Large intestine (tissue), 12 donors: ENCODE data around the gene EPHA5. TPM values are rescaled to one million over a fixed set of nuclear protein-coding genes. Genes with fewer than 3 reads are reported as not detected.

Experiments used
- DNase-seq, 2 donors: peaks; one replicate each; pipeline versions ENCODE4 v3.0.0 to v3.0.0-alpha.2; 2013
- H3K27ac ChIP-seq: one replicate; pipeline ENCODE4 v1.5.1; 2013; ENCODE audit warnings: low read length
- H3K27me3 ChIP-seq: 2 replicates; pipeline ENCODE4 v1.6.1; 2013; ENCODE audit warnings: low read length; ENCODE audit not compliant: control insufficient read depth, insufficient read depth
- H3K36me3 ChIP-seq: 2 replicates; pipeline ENCODE4 v1.6.1; 2013; ENCODE audit warnings: low read length; ENCODE audit not compliant: control insufficient read depth, insufficient read depth
- H3K4me1 ChIP-seq: one replicate; pipeline ENCODE4 v1.6.1; 2013; ENCODE audit warnings: low read length; ENCODE audit not compliant: control insufficient read depth, insufficient read depth
- H3K4me3 ChIP-seq: one replicate; pipeline ENCODE4 v1.5.1; 2013; ENCODE audit warnings: low read length
- H3K9me3 ChIP-seq: one replicate; pipeline ENCODE4 v1.6.1; 2013; ENCODE audit warnings: mild to moderate bottlenecking, low read depth, low read length, moderate library complexity; ENCODE audit not compliant: control insufficient read depth
- WGBS: methylation state at CpG from one replicate; pipeline ENCODE4 v1.1.5; 2013; ENCODE audit warnings: low lambda C conversion rate; ENCODE audit not compliant: insufficient coverage; 5-methylcytosine and 5-hydroxymethylcytosine counted together
- long read RNA-seq, 11 donors: transcript quantifications; one replicate each; lab custom pipeline, GENCODE V29; 2026
- polyA plus RNA-seq: library from polyadenylated mRNA; unstranded; fragments of 120-200 nt; gene quantifications from one replicate; pipeline ENCODE4 v1.2.1, GENCODE V29; 2013

The EPHA5 gene
- 0.72 TPM for polyA plus RNA-seq
- long read RNA-seq, donor 1, result 0 reads
- long read RNA-seq, donor 2, result 0 reads
- long read RNA-seq, donor 3, partial matches to known transcripts, result 44 of 44 reads
- long read RNA-seq, donor 3, other reads (novel, unspliced or antisense), result 0 of 44 reads
- long read RNA-seq, donor 4, result 0 reads
- long read RNA-seq, donor 5, result 0 reads
- long read RNA-seq, donor 6, full-length matches to known transcripts, result 1 of 1 reads
- long read RNA-seq, donor 6, partial matches to known transcripts, result 0 of 1 reads
- long read RNA-seq, donor 6, other reads (novel, unspliced or antisense), result 0 of 1 reads
- long read RNA-seq, donor 7, result 0 reads
- long read RNA-seq, donor 8, partial matches to known transcripts, result 42 of 42 reads
- long read RNA-seq, donor 8, other reads (novel, unspliced or antisense), result 0 of 42 reads
- long read RNA-seq, donor 9, result 0 reads
- long read RNA-seq, donor 10, result 0 reads
- long read RNA-seq, donor 11, result 0 reads

DNA sequence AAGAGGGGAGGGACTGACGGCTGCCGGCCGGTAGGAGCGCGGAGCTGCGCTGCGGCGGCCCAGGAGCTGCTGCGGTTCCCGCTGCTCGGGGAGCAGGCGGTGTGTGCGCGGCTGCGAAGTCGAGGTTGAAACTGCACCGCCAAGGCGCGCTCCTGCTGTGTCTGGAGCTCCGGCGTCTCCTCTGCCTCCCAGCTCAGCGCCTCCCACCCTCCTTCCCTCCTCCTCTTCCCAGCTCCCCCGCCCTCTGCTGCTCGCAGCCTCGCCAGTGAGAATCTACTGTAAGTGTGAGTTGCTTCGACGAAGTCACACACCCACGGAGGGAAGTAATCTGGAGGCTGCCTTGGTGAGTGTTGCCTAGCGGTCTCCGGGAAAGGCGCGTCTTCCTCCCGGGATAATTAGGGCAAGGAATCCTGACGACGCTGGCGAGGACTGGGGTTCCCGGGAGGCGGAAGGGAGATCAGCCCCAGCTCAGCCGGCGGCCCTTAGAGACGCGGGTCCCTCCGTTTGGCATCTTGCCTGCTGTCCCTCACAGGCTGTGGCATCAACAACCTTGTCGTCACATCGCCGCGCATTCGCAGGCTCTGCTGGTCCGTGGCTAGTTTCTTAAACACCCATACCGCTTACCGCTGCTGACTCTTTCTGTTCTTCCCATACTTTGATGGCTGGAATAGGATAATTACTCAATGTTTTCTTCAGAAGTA, at the start of gene EPHA5:
TSS of gene EPHA5 (minus strand) at position 159 of the 701 bp plus-strand sequence. CDS start 747 bp downstream, outside the sequence.
- H3K4me3 ChIP-seq, result peak within 1 kb of the TSS; percentile 29
- H3K27me3 ChIP-seq, result peaks cover 57% of the 10 kb centered on the region
- peaks cover 5% of the 10 kb centered on the region for H3K9me3 ChIP-seq
- no peak within 1 kb of the TSS for H3K27ac ChIP-seq
- no CpG with 5 or more reads among the region's 51 CpGs for WGBS
- DNase-seq, result peak; percentile 19 to 60
- no peaks in the 10 kb centered on the region for H3K36me3 ChIP-seq
- H3K4me1 ChIP-seq, result peaks cover 16% of the 10 kb centered on the region

DNA sequence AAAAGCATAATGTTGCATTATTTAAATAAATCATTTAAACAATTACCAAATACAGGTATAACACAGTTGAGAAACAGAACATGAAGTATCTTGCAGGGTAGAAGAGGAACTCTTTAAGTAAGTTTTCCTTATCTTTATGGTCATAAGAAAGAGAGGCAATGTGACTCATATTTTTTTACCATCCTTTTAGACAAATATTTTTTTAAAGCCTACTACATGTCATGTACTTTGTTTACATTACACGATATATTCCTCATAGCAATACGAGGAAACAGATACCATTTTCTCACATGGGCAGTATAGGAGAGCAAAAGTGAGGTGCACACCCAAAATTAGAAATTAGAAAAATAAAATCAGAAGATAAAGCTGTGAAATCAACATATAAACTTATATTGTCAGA, 49.3 kb upstream of the EPHA5 start:
- Histone ChIP-seq H3K4me3 (no peak overlapping the region), H3K27me3 (no peaks in the 10 kb centered on the region), H3K4me1 (no peaks in the 10 kb centered on the region), H3K9me3 (no peaks in the 10 kb centered on the region), H3K36me3 (no peaks in the 10 kb centered on the region), H3K27ac (no peak overlapping the region)
- DNase-seq, result no peak
- WGBS, result no CpG with 5 or more reads among the region's 2 CpGs

DNA sequence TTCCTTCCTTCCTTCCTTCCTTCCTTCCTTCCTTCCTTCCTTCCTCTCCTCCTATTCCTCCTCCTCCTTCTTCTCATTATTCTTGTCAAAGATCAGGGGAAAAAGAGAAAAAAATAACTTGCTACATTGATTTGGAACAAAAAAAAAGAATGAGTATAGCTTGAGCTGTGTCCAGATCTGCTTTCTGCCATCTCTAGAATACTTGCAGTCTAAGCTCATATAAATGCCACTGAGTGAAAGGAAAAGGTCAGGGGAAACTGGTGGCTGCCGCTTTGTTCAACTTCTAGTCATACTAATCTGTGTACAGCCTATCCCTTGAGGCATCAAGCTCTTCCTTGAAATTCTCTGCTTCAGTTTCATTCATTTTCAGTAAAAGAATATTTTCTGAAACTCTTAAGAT, 28.3 kb upstream of the EPHA5 start:
- no peaks in the 10 kb centered on the region for H3K9me3 ChIP-seq
- H3K4me1 ChIP-seq, result no peaks in the 10 kb centered on the region
- DNase-seq, result no peak
- H3K27me3 ChIP-seq, result no peaks in the 10 kb centered on the region
- H3K36me3 ChIP-seq, result no peaks in the 10 kb centered on the region
- no peak overlapping the region for H3K27ac ChIP-seq
- WGBS, result no CpG with 5 or more reads among the region's 1 CpG
- H3K4me3 ChIP-seq, result no peak overlapping the region

DNA sequence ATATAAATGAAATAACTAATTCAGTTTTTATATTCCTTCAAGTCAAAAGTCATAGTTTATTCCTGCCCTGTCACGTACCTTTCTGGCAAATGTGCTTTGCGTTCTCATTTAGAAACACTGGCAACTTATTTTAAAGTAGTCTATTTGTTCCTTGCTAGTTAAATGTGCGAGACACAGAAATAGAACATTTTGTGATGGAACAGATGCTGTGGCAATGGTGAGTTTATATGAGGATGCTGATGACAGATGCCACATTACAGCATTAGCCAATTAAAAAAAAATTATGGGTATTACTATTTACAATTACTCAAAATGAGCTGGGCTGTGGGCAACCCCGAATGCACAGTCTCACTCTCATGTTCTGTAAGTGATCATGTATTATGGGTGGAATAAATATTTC, 26.1 kb upstream of the EPHA5 start:
- Histone ChIP-seq H3K36me3 (no peaks in the 10 kb centered on the region), H3K27me3 (no peaks in the 10 kb centered on the region), H3K27ac (no peak overlapping the region), H3K4me1 (no peaks in the 10 kb centered on the region), H3K9me3 (no peaks in the 10 kb centered on the region), H3K4me3 (no peak overlapping the region)
- no peak for DNase-seq
- 73% methylated on average over 4 of the region's 4 CpGs for WGBS

DNA sequence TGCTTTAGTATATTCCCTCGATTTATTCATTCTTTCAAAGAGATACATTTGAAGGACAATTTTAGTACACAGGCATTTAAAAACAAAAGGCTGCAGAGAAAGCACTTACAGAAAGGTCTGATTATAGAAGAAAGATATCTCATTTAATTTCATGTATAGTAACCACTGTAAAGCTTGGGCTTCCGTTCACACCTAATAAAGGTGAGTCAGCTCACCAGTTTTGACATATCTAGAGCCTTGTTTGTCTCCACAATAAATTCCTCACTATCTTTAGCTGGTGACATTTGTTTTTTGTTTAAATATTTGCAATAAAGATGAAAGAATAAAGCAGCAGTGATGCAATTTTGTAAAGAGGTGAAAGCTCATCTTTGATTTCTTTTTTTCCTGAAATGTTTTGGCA, 1.1 kb upstream of the EPHA5 start:
- Histone ChIP-seq H3K4me1 (peaks cover 16% of the 10 kb centered on the region), H3K4me3 (no peak overlapping the region), H3K9me3 (peaks cover 5% of the 10 kb centered on the region), H3K27ac (no peak overlapping the region), H3K27me3 (peaks cover 54% of the 10 kb centered on the region), H3K36me3 (no peaks in the 10 kb centered on the region)
- no peak for DNase-seq
- 27% methylated on average over 2 of the region's 2 CpGs for WGBS

DNA sequence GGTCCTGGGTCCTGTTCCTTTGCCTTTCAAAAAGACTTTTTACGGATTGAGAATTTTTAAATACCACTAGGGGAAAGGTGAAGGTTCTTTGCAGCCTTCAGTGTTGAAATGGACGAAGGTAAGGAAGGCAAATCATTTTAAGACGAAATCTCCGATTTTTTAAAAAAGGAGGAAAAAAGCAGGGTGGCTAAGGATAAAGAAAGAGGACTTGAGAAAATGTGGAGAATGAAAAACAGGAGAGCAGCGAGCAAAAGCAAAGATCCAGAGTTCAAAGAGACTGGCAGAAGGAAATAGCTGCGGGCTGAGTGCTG, 314 bp downstream of the EPHA5 start:
- DNase-seq, result peak in 1 of 2 donors; percentile 5
- Histone ChIP-seq H3K27me3 (peaks cover 57% of the 10 kb centered on the region), H3K4me1 (peaks cover 16% of the 10 kb centered on the region), H3K36me3 (no peaks in the 10 kb centered on the region), H3K9me3 (peaks cover 5% of the 10 kb centered on the region), H3K27ac (no peak overlapping the region), H3K4me3 (peak overlapping the region; percentile 29)
- WGBS, result 3% methylated on average over 5 of the region's 6 CpGs

DNA sequence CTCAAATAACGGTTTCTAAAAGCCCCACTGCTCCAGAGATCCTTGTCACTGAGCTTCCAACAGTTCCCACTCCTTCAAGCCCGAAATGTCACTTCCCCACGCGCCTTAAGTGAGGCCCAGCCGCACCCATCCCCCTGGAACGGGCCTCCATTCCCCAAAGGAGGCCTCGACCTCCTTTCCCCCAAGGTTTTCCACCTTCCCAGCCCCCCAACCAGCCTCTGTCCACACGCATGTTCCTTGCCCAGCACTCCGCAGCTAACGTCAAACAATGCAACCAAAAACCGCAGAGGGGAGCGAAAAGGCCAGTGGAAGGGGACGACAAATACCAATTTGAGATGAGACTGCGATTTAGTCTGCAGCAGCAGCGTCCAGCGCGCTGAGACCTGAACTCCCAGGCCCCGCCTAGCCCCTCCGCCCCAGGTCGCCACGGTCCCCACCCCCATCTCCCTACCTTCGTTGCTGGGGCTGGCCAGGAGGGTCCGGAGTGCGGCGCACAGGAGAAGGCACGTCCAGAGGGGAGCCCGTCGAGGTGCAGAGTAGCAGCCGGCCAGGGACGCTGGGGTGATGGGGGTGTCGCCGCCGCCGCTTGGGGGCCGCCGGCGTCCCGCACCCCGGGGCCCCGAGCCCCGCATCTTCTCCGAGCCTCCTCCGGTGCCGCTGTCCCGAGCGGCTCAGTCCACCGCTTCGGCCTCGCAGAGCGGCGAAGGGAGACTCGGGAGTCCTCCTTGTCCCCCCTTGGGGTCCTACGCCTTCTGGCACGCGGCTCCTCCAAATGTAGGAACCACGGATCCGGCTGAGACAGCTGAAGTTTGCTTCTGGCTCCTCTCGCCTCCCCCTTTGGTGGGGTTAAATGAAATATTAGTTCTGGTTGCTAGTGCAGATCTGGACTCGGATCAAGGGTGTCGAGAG, 924 bp downstream of the EPHA5 start:
- DNase-seq, result peak in 1 of 2 donors; percentile 2
- Histone ChIP-seq H3K36me3 (no peaks in the 10 kb centered on the region), H3K9me3 (peaks cover 5% of the 10 kb centered on the region), H3K27me3 (peaks cover 57% of the 10 kb centered on the region), H3K27ac (no peak overlapping the region), H3K4me1 (peaks cover 16% of the 10 kb centered on the region), H3K4me3 (peak overlapping the region; percentile 29)
- WGBS, result no CpG with 5 or more reads among the region's 60 CpGs

DNA sequence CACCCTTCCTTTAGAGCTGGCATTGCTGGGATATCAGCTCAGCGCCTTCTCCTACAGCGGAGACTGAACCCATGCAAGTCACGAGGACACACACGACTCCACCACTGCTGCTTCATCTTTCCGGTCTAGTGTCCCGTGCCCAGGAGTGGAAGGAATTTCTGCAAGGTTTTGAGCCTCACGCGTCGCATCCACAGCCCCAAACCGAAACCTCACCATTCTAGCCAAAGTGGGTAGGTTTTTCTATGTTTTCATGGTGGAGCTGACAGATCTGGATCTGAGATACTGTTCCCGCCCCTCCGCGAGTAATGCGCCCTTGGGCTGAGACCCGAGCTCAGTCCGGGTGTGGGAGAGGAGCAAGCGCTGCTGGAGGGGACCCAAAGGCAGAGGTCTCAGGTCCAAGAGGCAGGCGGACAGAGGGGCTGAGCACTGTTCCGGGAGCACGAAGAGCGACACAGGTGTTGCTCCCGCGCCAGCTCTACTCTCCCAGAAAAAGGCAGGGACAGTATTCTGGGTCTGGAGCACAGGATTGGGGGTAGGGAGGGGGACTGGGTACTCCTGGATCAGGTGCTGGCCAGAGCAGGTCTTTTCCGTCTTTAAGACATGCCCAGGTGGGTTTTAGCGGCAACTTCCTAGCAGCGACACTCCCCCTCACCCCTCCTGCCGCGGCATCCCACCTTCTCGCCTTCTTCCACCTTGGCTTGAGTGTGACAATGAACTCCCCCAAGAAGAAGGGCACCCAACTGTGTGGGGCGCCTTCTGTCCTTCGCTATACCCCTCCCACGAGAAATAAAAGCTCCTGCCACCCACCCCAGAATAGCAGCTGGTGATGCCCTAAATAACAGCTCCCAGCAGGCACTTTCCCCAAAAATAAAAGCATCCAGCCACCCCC, 1.8 kb downstream of the EPHA5 start:
- Histone ChIP-seq H3K27ac (no peak overlapping the region), H3K4me1 (peaks cover 16% of the 10 kb centered on the region), H3K36me3 (no peaks in the 10 kb centered on the region), H3K27me3 (peaks cover 57% of the 10 kb centered on the region), H3K4me3 (no peak overlapping the region), H3K9me3 (peaks cover 5% of the 10 kb centered on the region)
- peak in 1 of 2 donors; percentile 11 for DNase-seq
- WGBS, result no CpG with 5 or more reads among the region's 32 CpGs

DNA sequence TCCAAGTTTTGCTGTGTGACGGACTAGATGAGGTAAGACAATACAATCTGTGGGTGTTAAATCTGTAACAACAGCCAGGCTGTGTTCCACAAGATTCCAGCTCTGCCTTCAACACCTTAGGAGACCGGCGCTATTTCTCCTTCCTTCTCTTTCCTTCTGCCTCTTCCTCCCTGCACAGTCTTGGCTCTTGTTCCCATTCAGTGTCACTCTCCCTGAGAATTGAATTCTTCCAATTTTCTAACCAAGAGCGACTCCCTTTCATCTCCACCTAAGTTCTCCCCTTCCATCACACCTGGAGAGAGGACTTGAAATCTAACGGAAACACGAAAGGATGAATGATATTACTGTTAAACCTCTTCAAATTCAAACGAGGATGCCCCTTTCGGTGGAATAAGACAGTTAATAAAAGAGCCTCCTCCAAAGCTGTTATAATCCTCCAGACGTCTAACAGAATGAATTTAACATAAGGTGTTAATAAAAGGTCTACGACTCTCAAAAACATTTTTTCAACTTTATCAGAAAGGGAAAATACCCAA, 2.7 kb downstream of the EPHA5 start:
- DNase-seq, result no peak
- no peak overlapping the region for H3K4me3 ChIP-seq
- H3K27ac ChIP-seq, result no peak overlapping the region
- peaks cover 57% of the 10 kb centered on the region for H3K27me3 ChIP-seq
- peaks cover 5% of the 10 kb centered on the region for H3K9me3 ChIP-seq
- peaks cover 16% of the 10 kb centered on the region for H3K4me1 ChIP-seq
- H3K36me3 ChIP-seq, result no peaks in the 10 kb centered on the region
- 25% methylated on average over 2 of the region's 10 CpGs for WGBS
